Posterior vena cava (tissue), 2 donors: Measurements from ENCODE around the gene MS4A15. TPM values are rescaled to one million over a fixed set of nuclear protein-coding genes. Genes with fewer than 3 reads are reported as not detected.

Experiments used
- DNase-seq: peaks from one replicate; pipeline ENCODE4 v3.0.0-alpha.2; 2020; ENCODE audit warnings: low spot score
- intact Hi-C, 2 donors: fragments of 100-400 bp; cut with DNase I; formaldehyde crosslinking; loops; one replicate each; pipeline versions ENCODE4 v1.14.1 to v1.14.2; 2022 to 2023
- total RNA-seq, 2 donors: library from RNA; stranded (reverse); fragmentation: NEBNext Ultra II Directional; extraction: Animal tissue kit (Norgen Biotek cat#: 25700); gene quantifications; one replicate each; pipeline ENCODE4 v1.2.1, GENCODE V29; 2021
- donor health status: DM: yes; HTN: yes; CAD: no.
- donor health status: DM: yes; HTN: yes; CAD: no.

MS4A15 gene
- total RNA-seq, 2 donors from 2014 or later = not detected

- intact Hi-C loops = no loop called here
- peak; percentile 66 for DNase-seq
Observed at GRCh38 chr11:60771879-60772525, 15.3 kb downstream of the MS4A15 start.

GRCh38 chr11:60772666-60773065 is 16.0 kb downstream of the MS4A15 start:
- intact Hi-C loops = no loop called here
- peak; percentile 47 for DNase-seq

GRCh38 chr11:60774726-60775125 is 18.1 kb downstream of the MS4A15 start:
- DNase-seq = peak; percentile 58
- intact Hi-C loops = no loop called here

- intact Hi-C loops = no loop called here
- DNase-seq = peak; percentile 92
Observed at GRCh38 chr11:60775420-60775961, 18.8 kb downstream of the MS4A15 start.

- intact Hi-C loops = no loop called here
- DNase-seq = peak; percentile 37
Observed at GRCh38 chr11:60776167-60776566, 19.5 kb downstream of the MS4A15 start.

GRCh38 chr11:60777106-60777505 is 20.4 kb downstream of the MS4A15 start:
- intact Hi-C loops = no loop called here
- peak; percentile 18 for DNase-seq

- intact Hi-C loops = no loop called here
- peak; percentile 75 for DNase-seq
Observed at GRCh38 chr11:60777572-60777971, 20.9 kb downstream of the MS4A15 start.

GRCh38 chr11:60780065-60780464 is 23.4 kb downstream of the MS4A15 start:
- intact Hi-C loops = no loop called here
- peak; percentile 18 for DNase-seq

GRCh38 chr11:60780774-60781173 is 24.1 kb downstream of the MS4A15 start:
- DNase-seq = no peak
- intact Hi-C loops = no loop called here

- intact Hi-C loops = no loop called here
- peak; percentile 25 for DNase-seq
Observed at GRCh38 chr11:60781286-60781980, 24.8 kb downstream of the MS4A15 start.

GRCh38 chr11:60781981-60782316 is 25.3 kb downstream of the MS4A15 start:
- intact Hi-C loops = no loop called here
- no peak for DNase-seq

GRCh38 chr11:60782393-60783140 is 25.9 kb downstream of the MS4A15 start:
- intact Hi-C loops = no loop called here
- DNase-seq = peak; percentile 58

GRCh38 chr11:60783141-60783484 is 26.4 kb downstream of the MS4A15 start:
- DNase-seq = peak; percentile 44
- intact Hi-C loops = no loop called here

GRCh38 chr11:60783911-60784310 is 27.2 kb downstream of the MS4A15 start:
- intact Hi-C loops = no loop called here

GRCh38 chr11:60785136-60785535 is 28.5 kb downstream of the MS4A15 start, which contains the start of gene MS4A10:
TSS of gene MS4A10 (plus strand) at chr11:60785333. CDS start at chr11:60790336, 5,003 bp downstream.
- intact Hi-C loops = no loop called here
- DNase-seq = peak; percentile 34

More at GRCh38 chr11:60783911-60784310, 27.2 kb downstream of the MS4A15 start:
- DNase-seq = peak; percentile 47

GRCh38 chr11:60785806-60786361 is 29.2 kb downstream of the MS4A15 start:
- peak; percentile 58 for DNase-seq
- intact Hi-C loops = no loop called here

GRCh38 chr11:60786811-60787567 is 30.3 kb downstream of the MS4A15 start:
- peak; percentile 87 for DNase-seq
- intact Hi-C loops = no loop called here

- intact Hi-C loops = no loop called here
Observed at GRCh38 chr11:60788401-60789125, 31.9 kb downstream of the MS4A15 start.

More at GRCh38 chr11:60788401-60789125, 31.9 kb downstream of the MS4A15 start:
- peak; percentile 53 for DNase-seq
